ENCODE results near the gene CLSTN1.
"Not testable (repeated sequence)": the region's sequence is repeated elsewhere in the genome, so short reads cannot be mapped to it uniquely, and the experiment has no call there.

Gene CLSTN1

DNA sequence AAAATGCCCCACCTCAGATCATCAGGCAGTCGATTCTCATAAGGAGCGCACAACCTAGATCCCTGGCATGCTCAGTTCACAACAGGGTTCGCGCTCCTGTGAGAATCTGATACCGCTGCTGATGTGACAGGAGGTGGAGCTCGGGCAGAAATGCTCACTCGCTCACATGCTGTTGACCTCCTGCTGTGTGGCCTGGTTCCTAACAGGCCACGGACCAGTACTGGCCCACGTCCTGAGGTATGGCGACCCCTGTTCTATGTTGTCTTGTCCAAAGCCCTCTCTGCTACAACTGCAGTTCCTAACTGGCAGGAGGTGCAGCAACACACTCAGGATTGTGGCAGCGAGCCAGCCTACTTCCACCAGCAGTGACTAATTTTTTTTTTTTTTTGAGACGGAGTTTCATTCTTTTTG lies 70.6 kb downstream of the CLSTN1 start:
- H3K27me3 ChIP-seq (ENCODE audit: control insufficient read depth in 3 of 3, insufficient read depth in 3 of 3, low read depth in 1 of 3, low read length in 3 of 3): no peaks in the 10 kb centered on the region
- H3K36me3 ChIP-seq (replicated peaks in 1 of 2; ENCODE audit: control insufficient read depth in 2 of 2, insufficient read depth in 2 of 2, low read length in 2 of 2): peaks cover 30 to 68% of the 10 kb centered on the region in 2 donors
- H2BK12ac ChIP-seq (ENCODE audit: low read length): no peak overlapping the region
- no peak overlapping the region for H3K27ac ChIP-seq (replicated peaks; ENCODE audit: low read length)
- H3K18ac ChIP-seq (ENCODE audit: low read length): no peak overlapping the region
- H4K8ac ChIP-seq (ENCODE audit: low read depth, low read length): no peak overlapping the region
- no peak for DNase-seq (ENCODE audit: low spot score)
- peaks cover 0 to 2% of the 10 kb centered on the region in 2 donors for H3K4me1 ChIP-seq (ENCODE audit: control insufficient read depth in 2 of 2, insufficient read depth in 1 of 2, low read depth in 1 of 2, low read length in 2 of 2)
- peaks cover 0 to 3% of the 10 kb centered on the region in 2 donors for H3K9me3 ChIP-seq (replicated peaks in 1 of 2; ENCODE audit: control insufficient read depth in 2 of 2, insufficient read depth in 1 of 2, low read depth in 1 of 2, low read length in 2 of 2)
- no peak overlapping the region for H2BK120ac ChIP-seq (ENCODE audit: low read depth, low read length)
- no peak overlapping the region for H2BK15ac ChIP-seq (ENCODE audit: low read length)
- no peak overlapping the region for H3K9ac ChIP-seq (ENCODE audit: low read depth, low read length, poor library complexity)
- no peak overlapping the region for H2BK5ac ChIP-seq (ENCODE audit: low read length)
- no peak overlapping the region for H3K4me3 ChIP-seq (ENCODE audit: low read length in 2 of 2)
- H3K79me1 ChIP-seq (ENCODE audit: low read depth, low read length): no peaks in the 10 kb centered on the region
- no peak overlapping the region for H3K14ac ChIP-seq (ENCODE audit: low read length)
- no CpG with 5 or more reads among the region's 12 CpGs for WGBS, 2 donors (ENCODE audit: extremely low coverage in 2 of 2, insufficient read length in 2 of 2, insufficient replicate concordance in 1 of 2)
- no peak overlapping the region for H3K4me2 ChIP-seq (ENCODE audit: insufficient read depth, low read length, poor library complexity, severe bottlenecking)
- no peak overlapping the region for H2AK5ac ChIP-seq (ENCODE audit: low read depth, low read length)
- H4K91ac ChIP-seq (ENCODE audit: low read depth, low read length, poor library complexity): no peak overlapping the region
- H3K4ac ChIP-seq (ENCODE audit: low read length): no peak overlapping the region
- H2AFZ ChIP-seq (ENCODE audit: low read length): no peak overlapping the region
- H3K23ac ChIP-seq (ENCODE audit: low read depth, low read length, poor library complexity): no peak overlapping the region

- no peak overlapping the region for H3K18ac ChIP-seq (ENCODE audit: low read length)
- peaks cover 30 to 76% of the 10 kb centered on the region in 2 donors for H3K36me3 ChIP-seq (replicated peaks in 1 of 2; ENCODE audit: control insufficient read depth in 2 of 2, insufficient read depth in 2 of 2, low read length in 2 of 2)
- no CpG with 5 or more reads among the region's 3 CpGs for WGBS, 2 donors (ENCODE audit: extremely low coverage in 2 of 2, insufficient read length in 2 of 2, insufficient replicate concordance in 1 of 2)
- H3K14ac ChIP-seq (ENCODE audit: low read length): no peak overlapping the region
- H2BK5ac ChIP-seq (ENCODE audit: low read length): no peak overlapping the region
- no peaks in the 10 kb centered on the region for H3K9me3 ChIP-seq (replicated peaks in 1 of 2; ENCODE audit: control insufficient read depth in 2 of 2, insufficient read depth in 1 of 2, low read depth in 1 of 2, low read length in 2 of 2)
- no peak overlapping the region for H3K27ac ChIP-seq (replicated peaks; ENCODE audit: low read length)
- DNase-seq (ENCODE audit: low spot score): no peak
- H4K91ac ChIP-seq (ENCODE audit: low read depth, low read length, poor library complexity): no peak overlapping the region
- no peak overlapping the region for H3K4ac ChIP-seq (ENCODE audit: low read length)
- H2AK5ac ChIP-seq (ENCODE audit: low read depth, low read length): no peak overlapping the region
- no peaks in the 10 kb centered on the region for H3K27me3 ChIP-seq (ENCODE audit: control insufficient read depth in 3 of 3, insufficient read depth in 3 of 3, low read depth in 1 of 3, low read length in 3 of 3)
- no peak overlapping the region for H2BK120ac ChIP-seq (ENCODE audit: low read depth, low read length)
- H3K23ac ChIP-seq (ENCODE audit: low read depth, low read length, poor library complexity): no peak overlapping the region
- H3K4me3 ChIP-seq (ENCODE audit: low read length in 2 of 2): no peak overlapping the region
- H2AFZ ChIP-seq (ENCODE audit: low read length): no peak overlapping the region
- no peak overlapping the region for H3K4me2 ChIP-seq (ENCODE audit: insufficient read depth, low read length, poor library complexity, severe bottlenecking)
- no peak overlapping the region for H3K9ac ChIP-seq (ENCODE audit: low read depth, low read length, poor library complexity)
- H2BK15ac ChIP-seq (ENCODE audit: low read length): no peak overlapping the region
- H2BK12ac ChIP-seq (ENCODE audit: low read length): no peak overlapping the region
- H3K79me1 ChIP-seq (ENCODE audit: low read depth, low read length): no peaks in the 10 kb centered on the region
- H3K4me1 ChIP-seq (ENCODE audit: control insufficient read depth in 2 of 2, insufficient read depth in 1 of 2, low read depth in 1 of 2, low read length in 2 of 2): peaks cover 0 to 2% of the 10 kb centered on the region in 2 donors
- H4K8ac ChIP-seq (ENCODE audit: low read depth, low read length): no peak overlapping the region
Observed at GRCh38 chr1:9751971-9752370, 71.8 kb downstream of the CLSTN1 start.

GRCh38 chr1:9749361-9749760 lies 74.4 kb downstream of the CLSTN1 start:
- Histone ChIP-seq H3K23ac (ENCODE audit: low read depth, low read length, poor library complexity) (no peak overlapping the region), H3K18ac (ENCODE audit: low read length) (no peak overlapping the region), H3K27ac (replicated peaks; ENCODE audit: low read length) (no peak overlapping the region), H4K91ac (ENCODE audit: low read depth, low read length, poor library complexity) (no peak overlapping the region), H2BK5ac (ENCODE audit: low read length) (no peak overlapping the region), H2AK5ac (ENCODE audit: low read depth, low read length) (no peak overlapping the region), H3K27me3 (ENCODE audit: control insufficient read depth in 3 of 3, insufficient read depth in 3 of 3, low read depth in 1 of 3, low read length in 3 of 3) (no peaks in the 10 kb centered on the region), H3K14ac (ENCODE audit: low read length) (no peak overlapping the region), H2BK12ac (ENCODE audit: low read length) (no peak overlapping the region), H3K9ac (ENCODE audit: low read depth, low read length, poor library complexity) (no peak overlapping the region), H3K4ac (ENCODE audit: low read length) (no peak overlapping the region), H4K8ac (ENCODE audit: low read depth, low read length) (no peak overlapping the region), H2BK15ac (ENCODE audit: low read length) (no peak overlapping the region), H3K9me3 (replicated peaks in 1 of 2; ENCODE audit: control insufficient read depth in 2 of 2, insufficient read depth in 1 of 2, low read depth in 1 of 2, low read length in 2 of 2) (peaks cover 0 to under 1% of the 10 kb centered on the region in 2 donors), H3K4me1 (ENCODE audit: control insufficient read depth in 2 of 2, insufficient read depth in 1 of 2, low read depth in 1 of 2, low read length in 2 of 2) (no peaks in the 10 kb centered on the region), H3K36me3 (replicated peaks in 1 of 2; ENCODE audit: control insufficient read depth in 2 of 2, insufficient read depth in 2 of 2, low read length in 2 of 2) (peaks cover 38 to 92% of the 10 kb centered on the region in 2 donors), H2BK120ac (ENCODE audit: low read depth, low read length) (no peak overlapping the region), H3K4me2 (ENCODE audit: insufficient read depth, low read length, poor library complexity, severe bottlenecking) (no peak overlapping the region), H3K79me1 (ENCODE audit: low read depth, low read length) (peaks cover 1% of the 10 kb centered on the region), H3K4me3 (ENCODE audit: low read length in 2 of 2) (no peak overlapping the region), H2AFZ (ENCODE audit: low read length) (no peak overlapping the region)
- DNase-seq (ENCODE audit: low spot score): no peak
- WGBS, 2 donors (ENCODE audit: extremely low coverage in 2 of 2, insufficient read length in 2 of 2, insufficient replicate concordance in 1 of 2): no CpG with 5 or more reads among the region's 14 CpGs

DNA sequence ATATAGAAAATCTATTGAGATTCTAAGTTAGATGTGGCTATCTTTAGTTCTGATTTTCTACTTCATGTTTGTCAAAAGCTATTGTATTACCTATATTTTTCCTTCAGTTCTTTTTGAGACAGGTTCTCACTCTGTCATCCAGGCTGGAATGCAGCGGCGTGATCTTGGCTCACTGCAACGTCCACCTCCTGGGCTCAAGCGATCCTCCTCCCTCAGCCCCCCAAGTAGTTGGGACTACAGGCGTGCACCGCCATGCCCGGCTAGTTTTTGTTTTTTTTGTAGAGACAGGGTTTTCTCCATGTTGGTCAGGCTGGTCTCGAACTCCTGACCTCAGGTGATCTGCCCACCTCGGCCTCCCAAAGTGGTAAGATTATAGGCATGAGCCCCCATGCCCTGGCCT lies 75.4 kb downstream of the CLSTN1 start:
- H3K4me2 ChIP-seq (ENCODE audit: insufficient read depth, low read length, poor library complexity, severe bottlenecking); H3K18ac ChIP-seq (ENCODE audit: low read length); H3K23ac ChIP-seq (ENCODE audit: low read depth, low read length, poor library complexity); H3K79me1 ChIP-seq (ENCODE audit: low read depth, low read length); H4K91ac ChIP-seq (ENCODE audit: low read depth, low read length, poor library complexity); H3K9me3 ChIP-seq (replicated peaks in 1 of 2; ENCODE audit: control insufficient read depth in 2 of 2, insufficient read depth in 1 of 2, low read depth in 1 of 2, low read length in 2 of 2); DNase-seq (ENCODE audit: low spot score); H3K14ac ChIP-seq (ENCODE audit: low read length); H3K27ac ChIP-seq (replicated peaks; ENCODE audit: low read length); H2AK5ac ChIP-seq (ENCODE audit: low read depth, low read length); H3K4me1 ChIP-seq (ENCODE audit: control insufficient read depth in 2 of 2, insufficient read depth in 1 of 2, low read depth in 1 of 2, low read length in 2 of 2); H2BK5ac ChIP-seq (ENCODE audit: low read length); H3K9ac ChIP-seq (ENCODE audit: low read depth, low read length, poor library complexity); H2AFZ ChIP-seq (ENCODE audit: low read length); H4K8ac ChIP-seq (ENCODE audit: low read depth, low read length); H2BK15ac ChIP-seq (ENCODE audit: low read length); H3K4ac ChIP-seq (ENCODE audit: low read length); H2BK12ac ChIP-seq (ENCODE audit: low read length); H2BK120ac ChIP-seq (ENCODE audit: low read depth, low read length); H3K27me3 ChIP-seq (ENCODE audit: control insufficient read depth in 3 of 3, insufficient read depth in 3 of 3, low read depth in 1 of 3, low read length in 3 of 3); H3K4me3 ChIP-seq (ENCODE audit: low read length in 2 of 2): not testable (repeated sequence)
- H3K36me3 ChIP-seq (replicated peaks in 1 of 2; ENCODE audit: control insufficient read depth in 2 of 2, insufficient read depth in 2 of 2, low read length in 2 of 2): peaks cover 45 to 92% of the 10 kb centered on the region in 2 donors
- WGBS, 2 donors (ENCODE audit: extremely low coverage in 2 of 2, insufficient read length in 2 of 2, insufficient replicate concordance in 1 of 2): no CpG with 5 or more reads among the region's 9 CpGs

All from neuronal stem cell (in vitro differentiated cells).